ENCODE measurements around the gene SLC9A5.

SLC9A5 gene

DNA sequence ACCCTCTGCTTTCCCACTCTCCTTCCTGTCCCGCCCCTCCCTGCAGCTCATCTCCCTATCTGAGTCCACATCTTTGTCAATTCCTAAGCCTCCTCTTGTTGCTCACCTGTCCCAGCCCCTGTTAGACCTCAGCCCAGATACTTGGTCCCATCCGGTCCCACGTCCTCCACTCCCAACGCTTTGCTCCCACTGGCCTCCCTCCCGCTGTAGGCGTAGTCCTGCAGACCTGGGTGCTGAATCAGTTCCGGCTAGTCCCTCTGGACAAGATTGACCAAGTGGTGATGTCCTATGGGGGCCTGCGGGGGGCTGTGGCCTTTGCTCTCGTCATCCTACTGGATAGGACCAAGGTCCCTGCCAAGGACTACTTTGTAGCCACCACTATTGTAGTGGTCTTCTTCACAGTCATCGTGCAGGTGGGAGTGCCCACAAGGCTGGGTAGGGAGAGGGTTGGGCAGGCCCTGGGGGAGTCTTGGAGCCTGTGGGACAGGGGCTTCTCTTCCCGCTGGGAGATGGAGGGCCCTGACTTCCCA, 8.0 kb downstream of the SLC9A5 start:
- Histone ChIP-seq H3K4me3 (replicated peaks; ENCODE audit: low read depth, low read length) (no peak overlapping the region), H3K27me3 (replicated peaks; ENCODE audit: control insufficient read depth, insufficient read depth, low read length) (no peaks in the 10 kb centered on the region), H3K36me3 (ENCODE audit: control insufficient read depth, insufficient read depth, low read length) (no peaks in the 10 kb centered on the region; the same call in 1 of the 2 replicates)
- DNase-seq (ENCODE audit: extremely low read depth, insufficient read length): no peak
- TF ChIP-seq, protein P1, sequence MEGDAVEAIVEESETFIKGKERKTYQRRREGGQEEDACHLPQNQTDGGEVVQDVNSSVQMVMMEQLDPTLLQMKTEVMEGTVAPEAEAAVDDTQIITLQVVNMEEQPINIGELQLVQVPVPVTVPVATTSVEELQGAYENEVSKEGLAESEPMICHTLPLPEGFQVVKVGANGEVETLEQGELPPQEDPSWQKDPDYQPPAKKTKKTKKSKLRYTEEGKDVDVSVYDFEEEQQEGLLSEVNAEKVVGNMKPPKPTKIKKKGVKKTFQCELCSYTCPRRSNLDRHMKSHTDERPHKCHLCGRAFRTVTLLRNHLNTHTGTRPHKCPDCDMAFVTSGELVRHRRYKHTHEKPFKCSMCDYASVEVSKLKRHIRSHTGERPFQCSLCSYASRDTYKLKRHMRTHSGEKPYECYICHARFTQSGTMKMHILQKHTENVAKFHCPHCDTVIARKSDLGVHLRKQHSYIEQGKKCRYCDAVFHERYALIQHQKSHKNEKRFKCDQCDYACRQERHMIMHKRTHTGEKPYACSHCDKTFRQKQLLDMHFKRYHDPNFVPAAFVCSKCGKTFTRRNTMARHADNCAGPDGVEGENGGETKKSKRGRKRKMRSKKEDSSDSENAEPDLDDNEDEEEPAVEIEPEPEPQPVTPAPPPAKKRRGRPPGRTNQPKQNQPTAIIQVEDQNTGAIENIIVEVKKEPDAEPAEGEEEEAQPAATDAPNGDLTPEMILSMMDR (IDR thresholded peaks at IDR 0.05; ENCODE audit: insufficient read depth, low read length, poor library complexity, severe bottlenecking): no peak

DNA sequence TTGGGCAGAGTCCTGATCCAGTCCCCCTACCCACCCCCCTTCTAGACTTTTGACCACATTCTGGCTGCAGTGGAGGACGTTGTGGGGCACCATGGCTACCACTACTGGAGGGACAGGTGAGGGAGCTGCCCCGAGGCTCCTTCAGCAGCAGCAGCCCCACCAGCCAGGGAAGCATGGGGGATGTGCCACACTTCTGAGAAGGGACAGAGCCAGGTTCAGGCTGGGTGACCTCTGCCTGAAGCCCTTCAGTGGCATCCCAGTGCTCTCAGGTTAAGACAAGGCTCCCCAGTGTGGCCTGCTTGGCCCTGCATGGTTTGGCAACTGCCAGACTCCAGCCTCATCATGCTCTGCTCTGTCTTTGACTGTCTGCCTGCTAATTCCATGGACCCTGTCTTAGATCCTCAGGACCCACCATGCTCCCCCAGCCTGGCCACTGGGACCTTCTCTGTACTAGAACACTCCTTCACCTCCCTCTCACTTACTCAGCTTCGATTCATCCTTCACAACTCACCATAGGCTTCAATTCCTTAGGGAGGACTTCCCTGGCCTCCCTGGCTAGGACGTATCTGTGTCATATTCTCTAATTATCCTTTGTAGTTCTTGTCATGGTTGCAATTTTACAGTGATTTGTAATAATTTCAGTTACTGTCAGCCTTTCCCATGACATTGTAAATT, 8.8 kb downstream of the SLC9A5 start:
- Histone ChIP-seq H3K36me3 (ENCODE audit: control insufficient read depth, insufficient read depth, low read length) (no peaks in the 10 kb centered on the region; the same call in 1 of the 2 replicates), H3K27me3 (replicated peaks; ENCODE audit: control insufficient read depth, insufficient read depth, low read length) (no peaks in the 10 kb centered on the region), H3K4me3 (replicated peaks; ENCODE audit: low read depth, low read length) (no peak overlapping the region)
- TF ChIP-seq, protein P1 (IDR thresholded peaks at IDR 0.05; ENCODE audit: insufficient read depth, low read length, poor library complexity, severe bottlenecking): no peak
- no peak for DNase-seq (ENCODE audit: extremely low read depth, insufficient read length)

DNA sequence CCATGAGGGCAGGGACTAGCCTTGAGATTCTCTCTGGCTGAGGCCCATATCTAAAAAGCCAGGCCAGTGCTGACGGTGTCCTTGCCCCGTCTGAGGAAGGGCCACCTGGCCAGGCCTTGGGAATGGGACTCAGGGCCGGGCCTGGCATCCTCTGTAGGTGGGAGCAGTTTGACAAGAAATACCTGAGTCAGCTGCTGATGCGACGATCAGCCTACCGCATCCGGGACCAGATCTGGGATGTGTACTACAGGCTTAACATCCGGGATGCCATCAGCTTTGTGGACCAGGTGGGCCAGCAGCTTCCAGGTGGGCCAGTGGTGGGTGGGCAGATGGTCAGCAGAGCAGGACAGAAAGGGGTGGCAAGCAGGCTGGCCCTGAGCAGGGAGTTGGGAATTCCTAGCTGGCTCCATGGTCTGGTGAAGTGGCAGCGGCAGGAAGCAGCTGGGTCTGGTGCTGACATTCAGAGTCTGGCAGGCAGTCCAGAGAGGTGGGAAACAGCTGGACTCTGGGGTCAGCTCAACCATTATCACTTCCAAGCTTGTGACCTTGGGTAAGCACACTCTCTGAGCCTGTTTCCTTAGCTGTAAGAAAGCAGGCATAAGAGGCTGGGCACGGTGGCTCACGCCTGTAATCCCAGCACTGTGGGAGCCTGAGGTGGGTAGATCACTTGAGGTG, 9.5 kb downstream of the SLC9A5 start:
- Histone ChIP-seq H3K27me3 (replicated peaks; ENCODE audit: control insufficient read depth, insufficient read depth, low read length) (no peaks in the 10 kb centered on the region), H3K4me3 (replicated peaks; ENCODE audit: low read depth, low read length) (no peak overlapping the region), H3K36me3 (ENCODE audit: control insufficient read depth, insufficient read depth, low read length) (no peaks in the 10 kb centered on the region)
- no peak for DNase-seq (ENCODE audit: extremely low read depth, insufficient read length)
- TF ChIP-seq, protein P1 (IDR thresholded peaks at IDR 0.05; ENCODE audit: insufficient read depth, low read length, poor library complexity, severe bottlenecking): no peak

DNA sequence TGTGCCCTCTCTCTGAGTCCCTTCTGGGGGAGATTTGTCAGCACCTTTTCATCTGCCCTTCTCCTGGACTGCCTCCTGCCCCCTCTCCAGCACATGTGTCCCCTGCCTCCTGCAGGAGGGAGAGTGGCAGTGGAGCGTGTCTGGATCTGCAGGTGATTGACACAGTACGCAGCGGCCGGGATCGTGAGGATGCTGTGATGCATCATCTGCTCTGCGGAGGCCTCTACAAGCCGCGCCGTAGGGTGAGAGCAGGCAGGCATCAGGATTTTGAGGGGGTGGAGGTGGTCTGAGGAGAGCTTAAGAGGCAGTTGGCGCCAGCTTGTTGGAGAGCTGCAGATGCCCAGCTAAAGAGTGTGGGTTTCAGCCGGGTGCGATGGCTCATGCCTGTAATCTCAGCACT, 10.9 kb downstream of the SLC9A5 start:
- Histone ChIP-seq H3K36me3 (ENCODE audit: control insufficient read depth, insufficient read depth, low read length) (no peaks in the 10 kb centered on the region), H3K4me3 (replicated peaks; ENCODE audit: low read depth, low read length) (no peak overlapping the region), H3K27me3 (replicated peaks; ENCODE audit: control insufficient read depth, insufficient read depth, low read length) (no peaks in the 10 kb centered on the region)
- no peak for DNase-seq (ENCODE audit: extremely low read depth, insufficient read length)
- TF ChIP-seq, protein P1 (IDR thresholded peaks at IDR 0.05; ENCODE audit: insufficient read depth, low read length, poor library complexity, severe bottlenecking): no peak

DNA sequence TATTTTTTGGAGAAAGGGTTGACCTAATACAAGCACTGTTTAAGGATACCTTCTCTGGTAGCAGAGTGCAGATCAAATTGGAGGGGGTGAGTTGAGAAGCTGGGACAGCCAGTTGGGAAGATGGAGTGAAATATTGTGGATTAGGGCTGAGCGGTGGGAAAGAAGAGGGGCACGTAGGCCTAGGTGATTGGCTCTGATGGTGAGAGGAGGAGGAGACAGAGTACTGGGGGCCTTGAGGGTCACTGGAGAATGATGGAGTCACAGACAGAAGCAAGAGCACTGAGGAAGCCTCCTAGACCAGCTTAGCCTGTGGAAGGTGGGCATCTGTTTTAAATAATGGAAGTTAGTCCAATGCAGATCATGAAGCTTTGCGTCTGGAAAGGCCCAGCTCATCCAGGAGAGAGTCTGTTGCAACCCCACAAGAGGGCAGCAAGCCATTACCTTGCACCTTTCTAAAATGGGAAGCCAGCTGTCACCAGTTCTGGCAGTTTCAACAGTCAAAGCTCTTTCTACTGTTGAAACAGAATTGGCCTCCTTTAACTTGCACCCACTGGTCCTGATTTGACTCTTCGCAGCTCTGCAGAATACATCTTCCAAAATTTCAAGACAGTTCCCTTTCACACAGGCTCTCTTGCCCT, 11.8 kb downstream of the SLC9A5 start:
- TF ChIP-seq, protein P1 (IDR thresholded peaks at IDR 0.05; ENCODE audit: insufficient read depth, low read length, poor library complexity, severe bottlenecking): peak; percentile 74
- Histone ChIP-seq H3K27me3 (replicated peaks; ENCODE audit: control insufficient read depth, insufficient read depth, low read length) (no peaks in the 10 kb centered on the region), H3K4me3 (replicated peaks; ENCODE audit: low read depth, low read length) (no peak overlapping the region), H3K36me3 (ENCODE audit: control insufficient read depth, insufficient read depth, low read length) (no peaks in the 10 kb centered on the region)
- DNase-seq (ENCODE audit: extremely low read depth, insufficient read length): no peak

Data from GM06990 (cell line).